ENCODE measurements around the gene HPS4. TPM values are rescaled to one million over a fixed set of nuclear protein-coding genes. Genes with fewer than 3 reads are reported as not detected.

The HPS4 gene
- total RNA-seq, 2 donors from 2014 or later: 41.7 to 57.6 TPM

DNA sequence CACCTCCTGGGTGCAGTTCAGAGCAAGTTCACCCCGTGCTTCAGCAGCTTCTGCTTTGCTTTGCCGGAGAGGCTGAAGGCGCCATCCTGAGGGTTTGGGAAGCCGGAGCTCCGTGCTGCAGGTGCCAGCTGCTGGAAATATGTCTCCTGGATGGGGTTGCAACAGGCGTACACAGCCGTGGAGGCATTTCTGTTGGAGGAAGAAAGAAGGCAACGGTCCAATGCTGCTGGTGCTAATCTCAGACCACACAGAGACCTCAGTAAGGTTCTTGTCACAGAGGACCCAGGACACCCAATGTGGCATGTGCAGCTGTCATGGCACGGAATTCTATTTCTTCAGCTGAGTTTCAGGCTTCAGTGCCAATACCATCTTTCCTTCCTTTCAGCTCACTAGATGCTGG, 30.4 kb downstream of the HPS4 start:
- Mint-ChIP-seq H3K27ac (no peak overlapping the region), H3K36me3 (ENCODE audit: low read depth) (peaks cover 49% of the 10 kb centered on the region), H3K4me3 (no peak overlapping the region), H3K9me3 (no peaks in the 10 kb centered on the region), H3K4me1 (peaks cover 7% of the 10 kb centered on the region), H3K27me3 (ENCODE audit: insufficient read depth) (no peaks in the 10 kb centered on the region)
- Histone ChIP-seq H3K4me1 (ENCODE audit: control insufficient read depth, insufficient read depth, low read length) (no peaks in the 10 kb centered on the region), H3K9ac (ENCODE audit: extremely low read depth, low read length, poor library complexity, severe bottlenecking) (no peak overlapping the region), H3K27ac (ENCODE audit: low read depth, low read length) (no peak overlapping the region), H3K4me3 (ENCODE audit: low read length) (no peak overlapping the region), H3K9me3 (ENCODE audit: control insufficient read depth, low read length) (no peaks in the 10 kb centered on the region), H3K27me3 (ENCODE audit: control insufficient read depth, insufficient read depth, low read length, poor library complexity, severe bottlenecking) (no peaks in the 10 kb centered on the region), H3K36me3 (ENCODE audit: control insufficient read depth, insufficient read depth, low read length) (peaks cover 28% of the 10 kb centered on the region)
- 93 to 99% methylated on average over 8 to 9 of the region's 9 CpGs for whole genome bisulfite sequencing, 2 experiments (ENCODE audit: insufficient coverage in 1 of 2, insufficient read length in 1 of 2)
- TF ChIP-seq, protein P1, sequence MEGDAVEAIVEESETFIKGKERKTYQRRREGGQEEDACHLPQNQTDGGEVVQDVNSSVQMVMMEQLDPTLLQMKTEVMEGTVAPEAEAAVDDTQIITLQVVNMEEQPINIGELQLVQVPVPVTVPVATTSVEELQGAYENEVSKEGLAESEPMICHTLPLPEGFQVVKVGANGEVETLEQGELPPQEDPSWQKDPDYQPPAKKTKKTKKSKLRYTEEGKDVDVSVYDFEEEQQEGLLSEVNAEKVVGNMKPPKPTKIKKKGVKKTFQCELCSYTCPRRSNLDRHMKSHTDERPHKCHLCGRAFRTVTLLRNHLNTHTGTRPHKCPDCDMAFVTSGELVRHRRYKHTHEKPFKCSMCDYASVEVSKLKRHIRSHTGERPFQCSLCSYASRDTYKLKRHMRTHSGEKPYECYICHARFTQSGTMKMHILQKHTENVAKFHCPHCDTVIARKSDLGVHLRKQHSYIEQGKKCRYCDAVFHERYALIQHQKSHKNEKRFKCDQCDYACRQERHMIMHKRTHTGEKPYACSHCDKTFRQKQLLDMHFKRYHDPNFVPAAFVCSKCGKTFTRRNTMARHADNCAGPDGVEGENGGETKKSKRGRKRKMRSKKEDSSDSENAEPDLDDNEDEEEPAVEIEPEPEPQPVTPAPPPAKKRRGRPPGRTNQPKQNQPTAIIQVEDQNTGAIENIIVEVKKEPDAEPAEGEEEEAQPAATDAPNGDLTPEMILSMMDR (conservative IDR thresholded peaks at IDR 0.05): no peak
- no peak for DNase-seq

DNA sequence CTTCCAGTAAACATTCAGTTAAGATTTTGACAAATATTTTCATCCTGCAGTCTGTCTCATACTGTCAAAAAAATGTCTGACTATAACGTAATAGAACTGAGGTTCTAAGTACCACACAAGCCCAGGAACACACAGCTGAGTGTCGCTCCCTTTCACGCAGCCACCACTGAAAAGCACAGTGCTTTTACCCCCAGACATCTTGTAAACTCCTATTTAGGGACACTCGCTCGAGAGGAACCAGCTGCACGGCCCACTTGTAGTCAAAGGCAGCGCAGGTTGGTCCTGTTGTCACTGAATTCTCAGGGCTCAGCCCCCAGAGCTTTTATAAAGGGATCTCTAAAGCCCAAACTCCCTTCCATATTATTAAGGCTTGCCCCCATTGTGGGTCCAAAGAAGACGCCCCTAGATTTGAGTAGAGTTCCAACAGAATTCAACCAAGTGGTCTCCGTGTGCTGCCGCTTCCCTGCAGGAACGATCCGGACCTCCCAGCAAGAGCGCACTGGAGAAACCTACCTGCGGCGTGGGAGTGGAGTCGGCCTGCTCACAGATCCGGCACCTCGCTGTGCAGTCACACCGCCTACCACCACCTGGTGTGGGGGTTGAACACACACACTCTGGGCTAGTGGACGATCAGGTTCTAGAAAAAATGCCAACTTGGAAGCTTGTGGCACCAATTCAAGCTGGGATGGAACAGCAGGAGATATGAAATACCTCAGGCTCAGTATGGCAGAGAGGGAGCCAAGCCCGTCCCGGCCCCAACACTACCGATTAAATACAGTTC, 31.2 kb downstream of the HPS4 start:
- Mint-ChIP-seq H3K27me3 (ENCODE audit: insufficient read depth) (no peaks in the 10 kb centered on the region), H3K36me3 (ENCODE audit: low read depth) (peaks cover 41% of the 10 kb centered on the region), H3K27ac (no peak overlapping the region), H3K9me3 (no peaks in the 10 kb centered on the region), H3K4me3 (no peak overlapping the region), H3K4me1 (peaks cover 7% of the 10 kb centered on the region)
- WGBS, 2 experiments (ENCODE audit: insufficient coverage in 1 of 2, insufficient read length in 1 of 2): 95 to 98% methylated on average over 21 to 23 of the region's 23 CpGs
- Histone ChIP-seq H3K36me3 (ENCODE audit: control insufficient read depth, insufficient read depth, low read length) (peaks cover 20% of the 10 kb centered on the region), H3K9me3 (ENCODE audit: control insufficient read depth, low read length) (no peaks in the 10 kb centered on the region), H3K4me3 (ENCODE audit: low read length) (no peak overlapping the region), H3K9ac (ENCODE audit: extremely low read depth, low read length, poor library complexity, severe bottlenecking) (no peak overlapping the region), H3K4me1 (ENCODE audit: control insufficient read depth, insufficient read depth, low read length) (no peaks in the 10 kb centered on the region), H3K27ac (ENCODE audit: low read depth, low read length) (no peak overlapping the region), H3K27me3 (ENCODE audit: control insufficient read depth, insufficient read depth, low read length, poor library complexity, severe bottlenecking) (no peaks in the 10 kb centered on the region)
- no peak for DNase-seq
- TF ChIP-seq, protein P1 (conservative IDR thresholded peaks at IDR 0.05): no peak

DNA sequence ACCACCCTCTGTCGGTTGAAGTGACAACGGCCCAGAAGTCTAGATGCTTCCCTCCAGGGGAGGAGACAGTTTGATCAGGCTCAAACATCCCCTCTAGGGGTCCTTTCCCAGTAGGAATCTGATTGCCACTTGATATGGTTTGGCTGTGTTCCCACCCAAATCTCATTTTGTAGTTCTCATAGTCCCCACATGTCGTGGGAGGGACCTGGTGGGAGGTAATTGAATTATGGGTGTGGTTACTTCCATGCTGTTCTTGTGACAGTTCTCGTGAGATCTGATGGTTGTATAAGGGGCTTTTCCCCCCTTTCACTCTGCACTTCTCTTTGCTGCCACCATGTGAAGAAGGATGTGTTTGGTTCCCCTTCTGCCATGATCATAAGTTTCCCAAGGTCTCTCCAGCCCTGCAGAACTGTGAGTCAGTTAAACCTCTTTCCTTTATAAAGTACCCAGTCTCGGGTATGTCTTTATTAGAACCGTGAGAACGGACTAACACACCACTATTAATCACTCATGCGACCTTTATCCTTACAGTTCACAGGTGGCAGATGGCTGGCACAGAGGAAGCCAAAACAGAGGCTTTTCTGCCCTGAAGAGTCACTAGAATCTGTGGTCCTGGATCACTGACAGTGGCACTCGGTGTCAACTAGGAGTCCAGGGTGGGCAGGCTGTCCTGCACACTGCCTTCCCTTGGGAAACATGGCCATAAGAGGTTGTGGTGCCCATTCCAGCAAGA, 33.0 kb downstream of the HPS4 start:
- Histone ChIP-seq H3K9ac (ENCODE audit: extremely low read depth, low read length, poor library complexity, severe bottlenecking) (no peak overlapping the region), H3K9me3 (ENCODE audit: control insufficient read depth, low read length) (no peaks in the 10 kb centered on the region), H3K27ac (ENCODE audit: low read depth, low read length) (no peak overlapping the region), H3K36me3 (ENCODE audit: control insufficient read depth, insufficient read depth, low read length) (peaks cover 13% of the 10 kb centered on the region), H3K4me3 (ENCODE audit: low read length) (no peak overlapping the region), H3K27me3 (ENCODE audit: control insufficient read depth, insufficient read depth, low read length, poor library complexity, severe bottlenecking) (no peaks in the 10 kb centered on the region), H3K4me1 (ENCODE audit: control insufficient read depth, insufficient read depth, low read length) (no peaks in the 10 kb centered on the region)
- Mint-ChIP-seq H3K4me3 (no peak overlapping the region), H3K27me3 (ENCODE audit: insufficient read depth) (no peaks in the 10 kb centered on the region), H3K9me3 (no peaks in the 10 kb centered on the region), H3K27ac (no peak overlapping the region), H3K36me3 (ENCODE audit: low read depth) (peaks cover 33% of the 10 kb centered on the region), H3K4me1 (peaks cover 9% of the 10 kb centered on the region)
- TF ChIP-seq, protein P1 (conservative IDR thresholded peaks at IDR 0.05): peak; percentile 50
- no peak for DNase-seq
- 85 to 95% methylated on average over 7 to 9 of the region's 9 CpGs for WGBS, 2 experiments (ENCODE audit: insufficient coverage in 1 of 2, insufficient read length in 1 of 2)
